GM11168 (cell line): ENCODE data around the gene NOS3.
"Not testable (repeated sequence)": the region's sequence is repeated elsewhere in the genome, so short reads cannot be mapped to it uniquely, and the experiment has no call there.

ENCODE experiments used
- in situ Hi-C: fragments of 300-500 bp; cut with MboI; formaldehyde crosslinking; loops from one replicate; pipeline ENCODE4 v1.12.0; 2022; ENCODE audit warnings: low sequenced_read_pairs; ENCODE audit not compliant: unreplicated experiment

The NOS3 gene

GRCh38 chr7:151012911-151013347 is 22.1 kb downstream of the NOS3 start:
- in situ Hi-C loops = loop anchor here (10.0 kb wide), 1 partner anchor 108 kb away; no protein-coding TSS in a partner anchor

GRCh38 chr7:151013356-151013732 is 22.5 kb downstream of the NOS3 start:
- in situ Hi-C loops = loop anchor here (10.0 kb wide), 1 partner anchor 109 kb away; no protein-coding TSS in a partner anchor

- in situ Hi-C loops = loop anchor here (10.0 kb wide), 1 partner anchor 109 kb away; no protein-coding TSS in a partner anchor
Measured at GRCh38 chr7:151013733-151014497, 23.1 kb downstream of the NOS3 start.

GRCh38 chr7:151014950-151015349 is 24.1 kb downstream of the NOS3 start:
- in situ Hi-C loops = loop anchor here (10.0 kb wide), 1 partner anchor 110 kb away; no protein-coding TSS in a partner anchor

GRCh38 chr7:151015967-151016366 is 25.1 kb downstream of the NOS3 start:
- in situ Hi-C loops = loop anchor here (10.0 kb wide), 1 partner anchor 111 kb away; no protein-coding TSS in a partner anchor

GRCh38 chr7:151016505-151016904 is 25.7 kb downstream of the NOS3 start:
- in situ Hi-C loops = loop anchor here (10.0 kb wide), 1 partner anchor 112 kb away; no protein-coding TSS in a partner anchor

GRCh38 chr7:151016942-151017341 is 26.1 kb downstream of the NOS3 start:
- in situ Hi-C loops = loop anchor here (10.0 kb wide), 1 partner anchor 112 kb away; no protein-coding TSS in a partner anchor

- in situ Hi-C loops = loop anchor here (10.0 kb wide), 1 partner anchor 113 kb away; no protein-coding TSS in a partner anchor
Measured at GRCh38 chr7:151017370-151017952, 26.6 kb downstream of the NOS3 start.

- in situ Hi-C loops = loop anchor here (10.0 kb wide), 1 partner anchor 113 kb away; no protein-coding TSS in a partner anchor
Measured at GRCh38 chr7:151017953-151018420, 27.2 kb downstream of the NOS3 start.

- in situ Hi-C loops = loop anchor here (10.0 kb wide), 1 partner anchor 114 kb away; no protein-coding TSS in a partner anchor
Measured at GRCh38 chr7:151018421-151019129, 27.8 kb downstream of the NOS3 start.

GRCh38 chr7:151019130-151019447 is 28.3 kb downstream of the NOS3 start:
- in situ Hi-C loops = loop anchor here (10.0 kb wide), 1 partner anchor 114 kb away; no protein-coding TSS in a partner anchor

- in situ Hi-C loops = no loop called here
Measured at GRCh38 chr7:151020231-151020630, 29.4 kb downstream of the NOS3 start.

- in situ Hi-C loops = no loop called here
Measured at GRCh38 chr7:151023232-151023631, 32.4 kb downstream of the NOS3 start.

- in situ Hi-C loops = no loop called here
Measured at GRCh38 chr7:151024435-151025056, 33.7 kb downstream of the NOS3 start, which contains the start of gene ATG9B. Gene ATG9B, minus strand, starts transcription at chr7:151024494. Its CDS starts 71 bp downstream, at chr7:151024423.

- in situ Hi-C loops = no loop called here
Measured at GRCh38 chr7:151025924-151026671, 35.3 kb downstream of the NOS3 start.

- in situ Hi-C loops = not testable (repeated sequence)
Measured at GRCh38 chr7:151026771-151027727, 36.2 kb downstream of the NOS3 start.

GRCh38 chr7:151027728-151028130 is 36.9 kb downstream of the NOS3 start:
- in situ Hi-C loops = not testable (repeated sequence)
